NCI-H69 (cell line): ENCODE data around the gene SAMM50.

Experiments used
- DNase-seq: peaks from one replicate; lab custom pipeline; 2025; lab: John Stamatoyannopoulos, UW

SAMM50 gene

DNA sequence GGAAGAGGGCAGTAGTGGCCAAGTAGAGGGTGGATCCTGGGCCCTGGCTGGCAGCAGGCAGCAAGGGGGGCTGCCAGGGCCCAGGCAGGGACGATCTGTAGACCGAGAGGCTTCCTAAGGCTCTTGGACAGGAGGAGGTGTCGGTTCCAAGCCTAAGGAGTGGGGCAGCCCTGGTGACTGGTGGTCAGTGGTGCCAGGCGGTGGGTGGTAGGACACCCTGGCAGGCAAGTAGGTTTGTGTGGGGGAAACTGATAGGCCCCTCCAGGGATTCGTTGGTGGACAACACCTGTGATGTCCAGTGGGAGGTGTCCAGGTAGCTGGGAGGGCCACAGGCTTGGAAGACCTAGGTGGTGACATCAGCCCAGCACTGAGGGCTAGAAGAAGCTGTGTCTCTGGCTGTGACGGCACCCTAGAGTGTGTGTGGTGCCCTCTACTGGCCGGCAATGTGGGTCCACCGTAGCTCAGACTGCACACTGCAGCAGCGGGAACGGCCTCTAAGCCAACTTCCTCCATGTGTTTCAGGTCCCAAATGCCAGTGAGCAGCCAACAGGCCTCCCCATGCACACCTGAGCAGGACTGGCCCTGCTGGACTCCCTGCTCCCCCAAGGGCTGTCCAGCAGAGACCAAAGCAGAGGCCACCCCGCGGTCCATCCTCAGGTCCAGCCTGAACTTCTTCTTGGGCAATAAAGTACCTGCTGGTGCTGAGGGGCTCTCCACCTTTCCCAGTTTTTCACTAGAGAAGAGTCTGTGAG lies 9.4 kb upstream of the SAMM50 start:
- DNase-seq = peak; percentile 46

DNA sequence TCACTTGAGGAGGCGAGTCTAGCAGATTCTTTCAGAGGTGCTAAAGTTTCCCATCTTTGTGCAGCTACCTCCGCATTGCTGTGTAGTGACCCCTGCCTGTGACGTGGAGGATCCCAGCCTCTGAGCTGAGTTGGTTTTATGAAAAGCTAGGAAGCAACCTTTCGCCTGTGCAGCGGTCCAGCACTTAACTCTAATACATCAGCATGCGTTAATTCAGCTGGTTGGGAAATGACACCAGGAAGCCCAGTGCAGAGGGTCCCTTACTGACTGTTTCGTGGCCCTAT lies 8.9 kb upstream of the SAMM50 start:
- no peak for DNase-seq

GRCh38 chr22:43948836-43949406 lies 6.3 kb upstream of the SAMM50 start:
- DNase-seq = no peak

DNA sequence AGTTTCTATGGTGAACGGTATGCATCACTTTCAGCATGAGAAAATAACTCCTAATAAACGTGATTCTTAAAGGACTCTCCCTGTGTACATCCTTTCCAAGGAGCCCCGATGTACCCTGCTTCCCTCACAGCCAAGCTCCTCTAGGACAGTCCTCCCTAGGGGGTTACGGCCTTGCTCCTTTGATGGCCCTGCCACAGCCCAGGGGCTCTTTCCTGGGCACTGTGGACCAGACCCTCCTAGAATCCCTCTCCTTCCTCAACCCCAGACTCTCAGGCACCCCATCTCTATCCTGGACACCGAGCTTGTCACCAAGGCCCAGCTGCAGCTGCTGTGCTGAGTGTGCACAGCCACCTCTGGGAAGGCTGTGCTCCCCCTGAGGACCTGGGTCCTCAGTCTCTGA lies 3.9 kb upstream of the SAMM50 start:
- DNase-seq = no peak

DNA sequence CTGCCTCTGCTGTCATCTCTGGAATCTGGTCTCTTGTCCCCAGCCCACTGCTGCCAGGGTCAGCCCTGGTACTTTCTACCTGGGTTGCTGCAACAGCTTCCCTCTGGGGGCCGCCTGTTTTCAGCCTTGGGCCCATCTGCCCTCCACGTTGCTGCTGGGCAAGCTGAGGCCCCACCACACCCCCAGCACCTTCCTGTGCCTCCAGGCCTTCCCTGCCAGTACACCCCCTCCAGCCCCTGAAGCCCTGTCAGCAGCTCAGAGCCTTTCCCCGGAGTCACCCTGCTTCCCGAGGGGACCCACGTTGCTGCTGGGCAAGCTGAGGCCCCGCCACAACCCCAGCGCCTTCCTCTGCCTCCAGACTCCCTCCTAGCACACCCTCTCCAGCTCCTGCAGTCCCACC lies 3.3 kb upstream of the SAMM50 start:
- DNase-seq = no peak

DNA sequence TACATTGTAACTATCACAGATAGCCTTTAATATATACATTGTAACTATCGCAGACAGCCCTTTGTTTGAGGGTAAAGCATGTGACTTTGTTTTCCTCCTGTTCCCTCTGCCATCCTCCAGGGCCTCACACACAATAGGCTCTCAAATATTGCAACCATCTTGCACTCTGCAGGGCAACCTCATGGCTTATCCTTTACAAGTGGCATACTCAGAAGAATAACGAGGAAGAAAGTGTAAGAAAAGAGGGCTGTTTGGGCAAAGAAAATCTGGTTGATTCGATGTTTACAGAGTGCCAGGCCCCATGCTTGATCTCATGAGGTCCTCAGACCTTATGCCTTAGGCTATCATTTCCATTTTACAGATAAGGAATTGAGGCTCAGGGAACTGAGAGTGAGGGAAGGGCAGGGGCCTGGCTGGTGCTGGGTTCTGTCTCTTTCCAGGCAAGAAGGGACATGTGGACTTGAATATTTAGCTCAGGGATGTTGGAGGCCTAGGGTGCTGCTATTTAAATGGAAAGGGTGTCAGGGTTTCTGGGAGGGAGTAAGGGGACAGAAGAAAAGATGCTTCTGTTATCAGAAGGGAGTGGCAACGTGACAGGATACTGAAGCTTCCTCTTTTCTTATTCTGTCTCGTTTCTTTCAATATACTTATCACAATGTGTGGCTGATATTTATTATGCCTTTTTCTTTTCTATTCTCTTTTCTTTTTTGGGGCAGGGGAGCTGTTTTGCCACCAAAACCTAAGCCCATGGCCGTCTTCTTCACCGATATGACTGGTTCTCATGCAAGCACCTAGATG lies 1.1 kb upstream of the SAMM50 start:
- peak; percentile 23 for DNase-seq

- DNase-seq = peak; percentile 51
Observed at GRCh38 chr22:43955883-43956782, 891 bp downstream of the SAMM50 start.

DNA sequence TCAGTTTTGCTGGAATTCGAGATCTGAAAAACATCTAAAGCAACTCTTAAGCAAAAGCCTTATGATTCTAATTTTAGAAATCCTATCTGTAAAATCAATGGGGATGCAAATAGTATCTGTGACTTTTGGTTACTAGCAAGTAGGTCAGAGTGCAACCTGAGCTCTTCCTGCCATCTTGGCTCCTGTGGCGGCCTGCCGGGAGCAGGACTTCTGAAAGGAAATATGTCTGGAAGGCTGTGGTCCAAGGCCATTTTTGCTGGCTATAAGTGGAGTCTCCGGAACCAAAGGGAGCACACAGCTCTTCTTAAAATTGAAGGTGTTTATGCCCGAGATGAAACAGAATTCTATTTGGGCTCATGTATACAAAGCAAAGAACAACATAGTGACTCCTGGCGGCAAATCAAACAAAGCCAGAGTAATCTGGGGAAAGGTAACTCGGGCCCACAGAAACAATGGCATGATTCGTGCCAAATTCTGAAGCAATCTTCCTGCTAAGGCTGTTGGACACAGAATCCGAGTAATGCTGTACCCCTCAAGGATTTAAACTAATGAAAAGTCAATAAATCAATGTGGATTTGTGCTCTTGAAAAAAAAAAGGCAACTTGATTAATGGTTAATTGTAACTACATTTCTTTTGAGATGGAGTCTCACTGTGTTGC lies 1.7 kb downstream of the SAMM50 start:
- DNase-seq = no peak

GRCh38 chr22:43957871-43958270 lies 2.6 kb downstream of the SAMM50 start:
- no peak for DNase-seq

GRCh38 chr22:43964314-43964857 lies 9.1 kb downstream of the SAMM50 start:
- DNase-seq = no peak

DNA sequence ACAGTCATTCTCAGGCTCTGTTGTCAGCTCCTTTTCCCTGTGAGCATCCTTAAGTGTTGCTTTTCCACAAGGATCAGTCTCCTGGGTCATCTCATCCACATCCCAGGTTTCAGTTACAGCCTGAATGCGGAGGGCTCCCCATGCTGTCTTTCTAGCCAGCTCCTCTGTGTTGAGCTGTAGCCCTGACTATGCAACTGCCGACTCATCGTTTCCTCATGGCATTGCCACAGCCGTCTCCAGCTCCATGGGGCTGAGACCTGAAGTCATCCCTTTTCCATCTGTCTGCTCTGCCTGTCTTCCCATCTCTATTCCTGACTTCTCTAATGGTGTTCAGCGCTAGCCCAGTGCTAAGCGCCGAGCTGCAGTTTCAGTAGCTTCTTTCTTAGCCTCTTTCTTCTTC lies 11.8 kb downstream of the SAMM50 start:
- no peak for DNase-seq

DNA sequence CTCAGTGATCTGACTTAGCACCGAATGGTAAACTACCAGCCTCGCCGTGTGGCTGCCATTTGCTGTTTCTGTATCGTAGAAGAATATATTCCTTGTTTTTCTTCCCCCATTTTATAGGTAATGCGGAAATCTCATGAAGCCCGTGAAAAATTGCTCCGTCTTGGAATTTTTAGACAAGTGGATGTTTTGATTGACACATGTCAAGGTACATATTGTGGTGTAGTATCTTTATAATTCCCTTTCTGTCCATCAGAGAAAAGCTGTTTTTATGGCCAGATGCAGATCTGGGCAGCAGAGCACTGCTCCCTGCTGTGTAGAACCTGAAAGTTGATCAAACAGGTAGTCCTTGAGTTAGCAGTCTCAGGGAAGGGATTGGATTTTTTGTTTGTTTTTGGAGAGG lies 13.4 kb downstream of the SAMM50 start:
- no peak for DNase-seq

- DNase-seq = no peak
Observed at GRCh38 chr22:43969021-43969878, 14.0 kb downstream of the SAMM50 start.

GRCh38 chr22:43969989-43970755 lies 14.9 kb downstream of the SAMM50 start:
- DNase-seq = no peak

GRCh38 chr22:43971112-43971511 lies 15.9 kb downstream of the SAMM50 start:
- DNase-seq = no peak

DNA sequence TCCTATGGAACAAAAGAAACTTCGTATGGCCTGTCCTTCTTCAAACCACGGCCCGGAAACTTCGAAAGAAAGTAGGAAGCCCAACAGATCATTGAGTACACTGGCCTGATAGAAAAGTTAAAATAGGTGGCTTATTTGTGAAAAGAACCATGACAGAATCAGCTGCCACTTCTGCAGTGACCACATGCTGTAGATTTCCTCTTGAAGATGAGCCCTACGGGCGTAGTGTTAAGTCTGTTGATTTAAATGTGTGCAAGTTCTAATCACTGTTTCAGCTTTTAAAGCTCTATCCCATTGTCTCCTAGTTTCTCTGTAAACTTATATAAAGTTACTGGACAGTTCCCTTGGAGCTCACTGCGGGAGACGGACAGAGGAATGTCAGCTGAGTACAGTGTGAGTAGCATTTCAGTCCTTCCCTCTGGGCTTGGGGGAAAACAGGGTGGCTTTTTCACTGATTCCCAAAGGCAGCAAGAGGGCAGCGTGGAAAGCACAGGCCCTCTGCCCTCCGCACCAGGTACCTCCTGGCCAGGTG lies 17.8 kb downstream of the SAMM50 start:
- no peak for DNase-seq

DNA sequence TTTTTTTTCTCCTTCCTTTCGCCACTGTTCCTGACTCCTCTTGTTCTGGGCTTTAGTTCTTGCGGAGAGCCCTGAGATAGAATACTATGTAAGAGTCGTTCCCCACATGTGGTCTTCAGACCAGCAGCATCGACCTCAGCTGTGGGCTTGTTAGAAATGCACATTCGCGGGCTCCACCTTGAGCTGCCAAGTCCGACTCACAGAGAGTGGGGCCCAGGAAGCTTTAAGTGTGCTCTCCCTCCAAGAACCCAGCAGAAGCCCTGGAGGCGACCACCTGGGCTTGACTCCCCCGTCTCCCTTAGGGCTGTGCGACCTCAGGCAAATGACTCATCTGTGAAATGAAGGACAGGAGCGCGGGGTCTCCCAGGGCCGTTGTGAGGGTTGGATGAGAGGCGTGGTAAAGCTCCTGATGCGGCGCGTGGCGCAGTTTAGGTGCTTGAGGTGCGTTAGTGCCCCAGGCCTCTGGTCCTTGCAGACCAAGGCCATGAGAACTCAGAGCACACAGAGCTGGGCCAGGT lies 18.8 kb downstream of the SAMM50 start:
- DNase-seq = no peak

DNA sequence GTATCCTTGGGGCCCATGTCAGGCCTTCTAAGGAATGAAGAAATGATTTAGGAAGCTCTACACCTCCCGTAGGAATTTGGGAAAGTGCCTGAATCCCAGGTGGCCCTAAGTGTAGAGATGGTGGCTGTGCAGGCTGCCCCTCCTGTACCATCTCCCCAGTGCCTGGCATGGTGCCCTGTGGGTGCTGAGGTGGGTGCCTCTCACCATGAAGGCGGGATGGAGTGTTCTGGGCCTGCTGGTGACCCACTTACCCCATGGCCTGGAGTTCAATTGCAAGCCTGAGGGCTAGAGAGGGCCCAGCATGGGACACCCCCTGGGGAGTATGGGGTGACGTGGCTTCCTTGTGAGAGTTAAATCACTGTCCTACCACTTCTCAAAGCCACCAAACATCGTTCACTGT lies 19.8 kb downstream of the SAMM50 start:
- DNase-seq = no peak
